A375 (cell line): ENCODE results near the gene EXOC1L. TPM values are rescaled to one million over a fixed set of nuclear protein-coding genes. Genes with fewer than 3 reads are reported as not detected.

Source experiments
- small RNA-seq: library from RNA; depleted of rRNA; stranded (forward); fragments of <200 nt; gene quantifications from one replicate; pipeline ENCODE3, GENCODE V24; 2014
- total RNA-seq: library from RNA; depleted of rRNA; stranded (reverse); fragments of >200 nt; shearing (Covaris generic); gene quantifications from 2 replicates; pipeline ENCODE4 v1.2.3, GENCODE V29; 2014; rRNA removed

Gene EXOC1L, protein sequence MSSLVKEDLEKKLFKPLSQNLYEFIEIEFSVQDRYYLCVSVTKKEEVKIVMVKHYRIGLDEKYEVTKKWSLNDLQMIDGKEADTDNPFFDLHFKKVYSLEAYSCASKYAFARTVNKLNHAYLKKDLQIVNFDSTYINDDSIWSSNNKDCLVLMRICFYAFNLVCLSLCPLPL
- total RNA-seq = not detected in 2 replicates

GRCh38 chr4:55819634-55820033 is at the start of gene EXOC1L:
Gene EXOC1L, plus strand, starts transcription at chr4:55819790. Its CDS starts 237 bp downstream, at chr4:55820027.

DNA sequence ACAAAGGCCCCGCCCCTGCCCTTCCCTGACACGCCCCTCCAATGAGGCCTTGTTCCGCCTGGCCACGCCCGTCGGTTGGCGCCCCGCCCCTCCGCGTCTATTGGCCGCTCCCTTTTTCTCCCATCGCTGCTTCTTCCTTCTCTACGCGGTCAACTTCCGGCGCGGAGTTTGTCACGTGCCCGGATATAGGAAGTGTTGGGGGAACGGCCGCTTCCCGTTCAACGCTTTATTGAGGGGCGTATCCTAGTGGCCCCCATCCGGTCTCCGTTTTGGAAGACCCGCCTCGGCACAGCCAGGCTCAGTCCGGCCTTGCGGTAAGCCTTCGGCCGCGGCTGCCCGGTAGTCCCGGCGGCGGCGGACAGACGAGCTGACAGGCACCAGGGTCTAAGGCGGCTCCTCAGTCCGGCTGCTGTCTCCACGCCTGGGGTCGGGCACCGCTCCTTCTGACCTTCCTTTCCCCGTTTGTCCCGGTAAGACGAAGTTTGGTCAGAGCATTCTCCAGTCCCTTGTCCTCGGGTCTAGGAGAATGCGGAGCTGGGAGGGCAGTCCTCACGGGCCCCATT is 34.0 kb downstream of the EXOC1L start, which contains the start of gene EXOC1:
Gene EXOC1 (plus strand): TSS at position 165 of the 563 bp plus-strand sequence. CDS start 4,676 bp downstream, outside the sequence.

Small RNA genes lying within 50 kb of the gene (small RNA-seq; reads per million reads assigned to genes)
- gene RNU6-276P (not detected), gene RNU6-652P (not detected)

Other genes starting within 250 kb of the EXOC1L start
- gene PDCL2, start 227.5 kb upstream of the EXOC1L start, total RNA-seq = 3.0 and 3.1 TPM in 2 replicates
- gene NMU, start 183.5 kb upstream of the EXOC1L start, total RNA-seq = 8.4 and 9.2 TPM in 2 replicates
- gene EXOC1, start 33.9 kb downstream of the EXOC1L start, total RNA-seq = 25.0 and 25.2 TPM in 2 replicates
- 20.3 and 21.2 TPM in 2 replicates for gene CEP135, start 129.2 kb downstream of the EXOC1L start, total RNA-seq